ENCODE results near the gene POGK.

GRCh38 chr1:166905136-166905535, 65.9 kb downstream of the POGK start:
- TF ChIP-seq POLR2AphosphoS5 (IDR thresholded peaks at IDR 0.05; ENCODE audit: low read depth), result no peak
- TF ChIP-seq, protein P1, sequence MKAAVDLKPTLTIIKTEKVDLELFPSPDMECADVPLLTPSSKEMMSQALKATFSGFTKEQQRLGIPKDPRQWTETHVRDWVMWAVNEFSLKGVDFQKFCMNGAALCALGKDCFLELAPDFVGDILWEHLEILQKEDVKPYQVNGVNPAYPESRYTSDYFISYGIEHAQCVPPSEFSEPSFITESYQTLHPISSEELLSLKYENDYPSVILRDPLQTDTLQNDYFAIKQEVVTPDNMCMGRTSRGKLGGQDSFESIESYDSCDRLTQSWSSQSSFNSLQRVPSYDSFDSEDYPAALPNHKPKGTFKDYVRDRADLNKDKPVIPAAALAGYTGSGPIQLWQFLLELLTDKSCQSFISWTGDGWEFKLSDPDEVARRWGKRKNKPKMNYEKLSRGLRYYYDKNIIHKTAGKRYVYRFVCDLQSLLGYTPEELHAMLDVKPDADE (IDR thresholded peaks at IDR 0.05), result no peak
- no peak for TF ChIP-seq EZH2 (IDR thresholded peaks at IDR 0.05; ENCODE audit: low read depth, unreplicated experiment)
- TF ChIP-seq, protein P2, sequence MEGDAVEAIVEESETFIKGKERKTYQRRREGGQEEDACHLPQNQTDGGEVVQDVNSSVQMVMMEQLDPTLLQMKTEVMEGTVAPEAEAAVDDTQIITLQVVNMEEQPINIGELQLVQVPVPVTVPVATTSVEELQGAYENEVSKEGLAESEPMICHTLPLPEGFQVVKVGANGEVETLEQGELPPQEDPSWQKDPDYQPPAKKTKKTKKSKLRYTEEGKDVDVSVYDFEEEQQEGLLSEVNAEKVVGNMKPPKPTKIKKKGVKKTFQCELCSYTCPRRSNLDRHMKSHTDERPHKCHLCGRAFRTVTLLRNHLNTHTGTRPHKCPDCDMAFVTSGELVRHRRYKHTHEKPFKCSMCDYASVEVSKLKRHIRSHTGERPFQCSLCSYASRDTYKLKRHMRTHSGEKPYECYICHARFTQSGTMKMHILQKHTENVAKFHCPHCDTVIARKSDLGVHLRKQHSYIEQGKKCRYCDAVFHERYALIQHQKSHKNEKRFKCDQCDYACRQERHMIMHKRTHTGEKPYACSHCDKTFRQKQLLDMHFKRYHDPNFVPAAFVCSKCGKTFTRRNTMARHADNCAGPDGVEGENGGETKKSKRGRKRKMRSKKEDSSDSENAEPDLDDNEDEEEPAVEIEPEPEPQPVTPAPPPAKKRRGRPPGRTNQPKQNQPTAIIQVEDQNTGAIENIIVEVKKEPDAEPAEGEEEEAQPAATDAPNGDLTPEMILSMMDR (conservative IDR thresholded peaks at IDR 0.05; ENCODE audit: low read depth in 2 of 2), result no peak
